Ishikawa (cell line): ENCODE results near the gene LUZP2.

Source experiments
- CEBPB ChIP-seq: IDR thresholded peaks from 2 replicates; pipeline ENCODE4 v1.6.1; 2012
- CREB1 ChIP-seq: IDR thresholded peaks from 2 replicates; pipeline ENCODE4 v1.6.1; 2012; ENCODE audit warnings: low read depth
- EGR1 ChIP-seq: IDR thresholded peaks from 2 replicates; pipeline ENCODE4 v1.6.1; 2012
- EP300 ChIP-seq: IDR thresholded peaks from 2 replicates; pipeline ENCODE4 v1.6.1; 2012; ENCODE audit warnings: borderline replicate concordance
- FOXM1 ChIP-seq: IDR thresholded peaks from 2 replicates; pipeline ENCODE4 v1.6.1; 2012; ENCODE audit warnings: low read depth, borderline replicate concordance
- MAX ChIP-seq: IDR thresholded peaks from 2 replicates; pipeline ENCODE4 v1.6.1; 2012
- NFIC ChIP-seq: IDR thresholded peaks from 2 replicates; pipeline ENCODE4 v1.6.1; 2012
- RAD21 ChIP-seq: IDR thresholded peaks from 2 replicates; pipeline ENCODE4 v1.6.1; 2012; ENCODE audit warnings: low read depth
- REST ChIP-seq: IDR thresholded peaks from 2 replicates; pipeline ENCODE4 v1.6.1; 2012; ENCODE audit warnings: low read depth, mild to moderate bottlenecking
- TAF1 ChIP-seq: IDR thresholded peaks from 2 replicates; pipeline ENCODE4 v1.6.1; 2012; ENCODE audit warnings: low read depth, mild to moderate bottlenecking
- TCF12 ChIP-seq: IDR thresholded peaks from 2 replicates; pipeline ENCODE4 v1.6.1; 2012; ENCODE audit warnings: low read depth
- TEAD4 ChIP-seq: IDR thresholded peaks from 2 replicates; pipeline ENCODE4 v1.6.1; 2012
- USF1 ChIP-seq: IDR thresholded peaks from 2 replicates; pipeline ENCODE4 v1.6.1; 2012
- YY1 ChIP-seq: IDR thresholded peaks from 2 replicates; pipeline ENCODE4 v1.6.1; 2012; ENCODE audit warnings: low read depth
- ZBTB7A ChIP-seq: IDR thresholded peaks from 2 replicates; pipeline ENCODE4 v1.6.1; 2012; ENCODE audit warnings: low read depth

Gene LUZP2

GRCh38 chr11:24589064-24589463, 92.2 kb downstream of the LUZP2 start:
- TF ChIP-seq CEBPB (no peak), MAX (no peak), TAF1 (no peak), USF1 (no peak), TEAD4 (no peak), EGR1 (no peak), ZBTB7A (no peak), FOXM1 (no peak), YY1 (no peak), EP300 (no peak)

GRCh38 chr11:24591283-24591682, 94.4 kb downstream of the LUZP2 start:
- TF ChIP-seq USF1, result no peak

GRCh38 chr11:24592360-24592759, 95.5 kb downstream of the LUZP2 start:
- no peak for TF ChIP-seq EP300
- TF ChIP-seq YY1, result no peak
- no peak for TF ChIP-seq ZBTB7A
- no peak for TF ChIP-seq RAD21
- no peak for TF ChIP-seq TCF12
- no peak for TF ChIP-seq TEAD4
- no peak for TF ChIP-seq TAF1
- no peak for TF ChIP-seq NFIC
- TF ChIP-seq USF1, result no peak
- no peak for TF ChIP-seq MAX
- no peak for TF ChIP-seq FOXM1
- no peak for TF ChIP-seq EGR1
- no peak for TF ChIP-seq REST
- no peak for TF ChIP-seq CREB1
- TF ChIP-seq CEBPB, result no peak

- TF ChIP-seq EGR1, result no peak
- TF ChIP-seq REST, result no peak
- TF ChIP-seq NFIC, result no peak
- no peak for TF ChIP-seq EP300
Measured at GRCh38 chr11:24593332-24593731, 96.5 kb downstream of the LUZP2 start.

GRCh38 chr11:24594401-24594800, 97.5 kb downstream of the LUZP2 start:
- TF ChIP-seq RAD21 (no peak), REST (no peak), EP300 (no peak), USF1 (no peak), NFIC (no peak), FOXM1 (no peak), TEAD4 (no peak), CEBPB (no peak)
